Measurements from ENCODE around the gene LTN1.

Gene LTN1

GRCh38 chr21:28991861-28992525 is 684 bp downstream of the LTN1 start:
- peak overlapping the region; percentile 84 for H3K27ac ChIP-seq
- no peak for DNase-seq (ENCODE audit: low read depth, low spot score)

DNA sequence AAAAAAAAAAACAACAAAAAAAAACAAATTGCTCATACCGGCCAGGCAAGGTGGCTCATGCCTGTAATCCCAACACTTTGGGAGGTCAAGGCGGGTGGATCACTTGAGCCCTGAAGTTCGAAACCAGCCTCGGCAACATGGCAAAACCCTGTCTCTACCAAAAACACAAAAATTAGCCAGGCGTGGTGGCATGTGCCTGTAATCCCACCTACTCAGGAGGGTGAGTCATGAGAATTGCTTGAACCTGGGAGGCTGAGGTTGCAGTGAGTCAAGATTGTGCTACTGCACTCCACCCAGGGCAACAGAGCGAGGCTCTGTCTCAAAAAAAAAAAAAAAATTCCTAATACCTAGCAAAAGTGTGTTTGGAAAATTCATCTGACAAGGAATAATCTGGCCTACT is 4.5 kb downstream of the LTN1 start:
- DNase-seq (ENCODE audit: low read depth, low spot score): peak; percentile 26
- H3K27ac ChIP-seq: peak overlapping the region; percentile 64

- no peak for DNase-seq (ENCODE audit: low read depth, low spot score)
- no peak overlapping the region for H3K27ac ChIP-seq
These were observed 6.0 kb downstream of the LTN1 start for GRCh38 chr21:28986677-28987076.

DNA sequence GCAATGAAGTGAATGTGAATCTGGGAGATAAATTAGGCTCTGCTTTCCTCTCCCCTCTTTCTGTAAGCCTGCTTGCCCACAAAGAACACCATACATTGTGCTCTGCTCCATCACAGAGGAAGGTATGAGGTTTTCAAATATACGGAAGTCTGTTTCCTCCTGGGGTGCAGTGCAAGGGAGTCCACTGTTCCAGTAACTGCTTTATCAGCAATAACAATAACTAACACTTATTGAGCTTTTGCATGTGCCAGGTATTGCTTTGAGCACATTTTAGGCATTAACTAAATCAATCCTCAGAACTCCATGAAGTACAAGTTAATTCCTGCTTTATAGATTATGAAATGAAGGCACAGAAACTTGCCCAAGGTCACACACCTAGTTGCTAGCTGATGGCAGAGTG is 10.0 kb downstream of the LTN1 start:
- DNase-seq (ENCODE audit: low read depth, low spot score): no peak
- H3K27ac ChIP-seq: no peak overlapping the region

DNA sequence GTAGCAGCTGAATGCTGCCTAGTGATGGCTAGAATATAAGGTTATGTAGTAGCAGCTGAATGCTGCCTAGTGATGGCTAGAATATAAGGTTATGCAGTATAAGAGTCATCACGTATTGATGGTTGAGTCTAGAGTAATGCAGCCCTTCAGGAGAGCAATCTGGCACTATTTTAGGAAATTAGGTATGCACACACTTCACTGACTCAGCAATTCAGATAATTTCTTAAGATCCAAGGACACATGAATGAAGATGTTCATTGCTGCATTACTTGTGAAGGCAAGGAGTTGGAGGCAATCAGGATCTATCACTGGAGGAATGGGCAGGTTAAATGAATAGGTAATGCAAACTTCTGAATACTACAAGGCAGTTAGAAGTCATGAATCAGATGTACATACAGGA is 13.6 kb downstream of the LTN1 start:
- no peak overlapping the region for H3K27ac ChIP-seq
- no peak for DNase-seq (ENCODE audit: low read depth, low spot score)

DNA sequence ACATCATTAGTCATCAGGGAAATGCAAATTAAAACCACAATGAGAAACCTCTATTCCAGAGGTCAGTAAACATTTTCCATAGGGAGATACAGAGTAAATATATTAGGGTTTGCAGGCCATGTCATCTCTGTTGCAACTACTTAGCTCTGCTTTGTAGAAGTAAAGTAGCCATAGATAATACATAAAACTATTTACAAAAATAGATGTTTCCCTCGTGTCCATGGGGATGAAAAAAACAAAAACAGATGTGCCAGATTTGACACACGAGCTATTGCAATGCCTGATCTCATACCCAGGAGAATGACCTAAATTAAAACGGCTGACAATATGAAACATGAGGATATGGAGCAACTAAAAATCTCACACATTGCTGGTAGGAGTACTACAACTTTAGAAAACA is 17.3 kb downstream of the LTN1 start:
- DNase-seq (ENCODE audit: low read depth, low spot score): no peak
- no peak overlapping the region for H3K27ac ChIP-seq

DNA sequence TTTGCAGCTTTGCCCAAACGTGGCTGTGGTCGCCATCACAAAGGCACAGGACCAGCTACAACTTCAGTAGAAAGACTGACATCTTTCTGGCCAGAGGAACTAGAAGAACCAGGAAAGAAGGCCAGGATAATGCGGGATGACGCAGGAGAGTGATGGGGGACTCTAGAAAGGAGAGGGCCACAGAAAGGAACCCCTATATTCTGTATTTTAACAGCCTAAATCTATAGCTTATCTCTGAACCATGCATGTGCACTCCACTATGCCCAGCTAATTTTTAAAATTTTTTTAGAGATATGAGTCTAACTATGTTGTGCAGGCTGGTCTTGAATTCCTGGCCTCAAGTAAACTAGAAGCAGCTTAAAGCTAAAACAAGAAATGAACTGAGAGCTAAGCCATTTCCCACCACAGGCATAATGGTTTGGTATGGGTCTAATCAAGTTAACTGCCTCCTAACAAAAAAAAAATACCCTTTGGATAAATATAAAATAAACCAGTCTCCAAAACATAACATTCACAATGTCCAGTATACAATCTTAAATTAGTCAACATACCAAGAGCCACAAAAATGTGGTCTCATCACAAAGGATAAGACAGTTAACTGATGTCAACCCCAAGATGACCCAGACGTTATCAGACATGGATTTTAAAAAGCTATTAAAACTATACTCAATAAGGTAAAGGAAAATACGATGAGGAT is 18.0 kb downstream of the LTN1 start:
- no peak overlapping the region for H3K27ac ChIP-seq
- DNase-seq (ENCODE audit: low read depth, low spot score): no peak

DNA sequence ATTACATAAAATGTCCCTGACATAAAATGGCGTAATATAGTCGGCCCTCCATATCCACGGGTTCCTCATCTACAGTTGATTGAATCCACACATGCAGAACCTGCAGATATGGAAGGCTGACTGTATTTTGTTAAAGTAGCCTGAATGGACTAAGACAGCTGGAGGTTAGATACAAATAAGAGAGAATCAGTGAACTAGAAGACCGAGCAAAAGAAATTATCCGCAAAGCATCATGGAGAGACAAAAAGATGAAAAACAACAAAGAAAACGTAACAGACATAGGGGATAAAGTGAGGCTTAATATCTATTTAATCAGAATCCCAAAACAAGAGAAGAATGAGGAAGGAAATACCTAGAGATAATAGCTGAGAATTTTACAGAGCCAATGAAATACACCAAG is 20.3 kb downstream of the LTN1 start:
- no peak overlapping the region for H3K27ac ChIP-seq
- DNase-seq (ENCODE audit: low read depth, low spot score): no peak

GRCh38 chr21:28971171-28971570 is 21.5 kb downstream of the LTN1 start:
- DNase-seq (ENCODE audit: low read depth, low spot score): no peak
- H3K27ac ChIP-seq: no peak overlapping the region

DNA sequence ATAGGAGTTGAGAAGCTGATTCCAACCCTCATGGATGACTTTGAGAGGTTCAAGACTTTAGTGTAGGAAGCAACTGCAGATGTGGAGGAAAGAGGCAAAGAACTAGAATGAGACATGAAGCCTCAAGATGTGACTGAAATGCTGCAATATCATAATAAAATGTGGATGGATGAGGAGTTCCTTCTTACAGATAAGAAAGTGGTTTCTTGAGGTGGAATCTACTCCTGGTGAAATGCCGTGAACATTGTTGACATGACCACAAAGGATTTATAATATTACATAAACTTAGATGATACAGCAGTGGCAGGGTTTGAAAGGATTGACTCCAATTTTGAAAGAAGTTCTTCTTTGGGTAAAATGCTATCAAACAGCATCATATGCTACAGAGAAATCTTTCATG is 28.8 kb downstream of the LTN1 start:
- no peak overlapping the region for H3K27ac ChIP-seq
- no peak for DNase-seq (ENCODE audit: low read depth, low spot score)

DNA sequence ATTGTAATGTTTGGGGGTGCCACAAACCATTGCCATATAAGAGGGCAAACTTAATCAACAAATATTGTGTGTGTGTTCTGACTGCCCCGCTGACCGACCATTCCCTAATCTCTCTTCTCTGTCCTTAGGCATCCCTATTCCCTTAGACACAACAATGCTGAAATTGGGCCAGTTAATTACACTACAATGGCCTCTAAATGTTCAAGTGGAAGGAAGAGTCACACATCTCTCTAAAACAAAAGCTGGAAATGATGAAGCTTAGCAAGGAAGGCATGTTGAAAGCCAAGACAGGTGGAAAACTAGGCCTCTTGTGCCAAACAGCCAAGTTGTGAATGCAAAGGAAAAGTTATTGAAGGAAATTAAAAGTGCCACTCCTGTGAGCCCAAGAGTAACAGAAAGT is 30.2 kb downstream of the LTN1 start:
- DNase-seq (ENCODE audit: low read depth, low spot score): no peak
- H3K27ac ChIP-seq: no peak overlapping the region

DNA sequence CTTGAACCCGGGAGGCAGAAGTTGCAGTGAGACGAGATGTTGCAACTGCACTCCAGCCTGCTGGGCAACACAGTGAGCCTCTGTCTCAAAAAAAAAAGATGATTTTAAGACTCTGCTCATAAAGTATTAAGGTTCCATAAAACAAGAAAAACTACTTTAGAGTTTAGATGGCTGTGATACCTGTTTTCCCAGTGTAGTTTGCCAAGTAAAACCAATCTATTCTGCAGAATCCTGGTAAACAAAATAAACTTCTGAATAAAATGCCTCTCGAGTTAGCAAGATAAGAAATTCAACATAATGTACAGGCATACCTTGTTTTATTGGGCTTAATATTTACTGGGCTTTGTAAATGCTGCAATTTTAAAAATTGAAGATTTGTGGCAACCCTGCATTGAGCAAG is 30.8 kb downstream of the LTN1 start:
- no peak for DNase-seq (ENCODE audit: low read depth, low spot score)

GRCh38 chr21:28960245-28960644 is 32.4 kb downstream of the LTN1 start:
- H3K27ac ChIP-seq: no peak overlapping the region
- no peak for DNase-seq (ENCODE audit: low read depth, low spot score)

More for the DNA sequence above, 30.8 kb downstream of the LTN1 start:
- H3K27ac ChIP-seq: no peak overlapping the region

DNA sequence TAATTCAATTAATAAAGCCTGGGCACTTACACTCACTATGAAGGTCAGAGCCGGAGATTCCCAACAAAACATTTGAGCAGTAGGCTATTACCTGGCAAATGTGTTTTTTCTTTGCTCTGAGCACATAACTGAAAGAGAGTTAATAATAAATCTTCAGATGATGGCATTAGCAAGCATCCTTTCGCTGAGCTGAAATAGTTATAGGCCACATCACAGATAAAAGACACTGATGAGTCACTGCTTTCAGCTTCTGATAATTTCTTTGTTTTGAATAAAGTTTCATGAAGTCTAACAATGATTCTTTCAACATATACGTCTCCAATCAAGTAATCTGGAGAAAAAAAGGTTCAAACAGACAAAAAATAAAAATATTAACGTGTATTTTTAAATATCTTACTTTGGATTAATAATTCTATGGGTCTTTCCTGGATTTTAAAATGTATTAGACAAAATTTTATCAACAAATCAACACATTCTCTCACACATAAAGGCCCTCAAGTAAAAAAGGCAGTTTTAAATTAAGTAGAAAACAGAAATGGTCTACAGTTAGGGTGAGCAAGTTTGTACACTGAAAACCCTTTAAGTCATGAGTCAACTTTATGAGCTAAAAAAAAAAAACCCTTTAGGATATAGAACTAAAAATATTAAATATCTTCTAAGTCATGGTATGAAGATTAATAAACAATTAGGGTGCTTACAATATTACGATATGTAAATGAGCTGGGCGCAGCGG is 33.1 kb downstream of the LTN1 start:
- no peak for DNase-seq (ENCODE audit: low read depth, low spot score)
- peak overlapping the region; percentile 28 for H3K27ac ChIP-seq

GRCh38 chr21:28953247-28953646 is 39.4 kb downstream of the LTN1 start:
- DNase-seq (ENCODE audit: low read depth, low spot score): no peak
- H3K27ac ChIP-seq: no peak overlapping the region

GRCh38 chr21:28952686-28953085 is 40.0 kb downstream of the LTN1 start:
- DNase-seq (ENCODE audit: low read depth, low spot score): no peak
- H3K27ac ChIP-seq: no peak overlapping the region

GRCh38 chr21:28949318-28949717 is 43.4 kb downstream of the LTN1 start:
- no peak for DNase-seq (ENCODE audit: low read depth, low spot score)
- H3K27ac ChIP-seq: no peak overlapping the region

DNA sequence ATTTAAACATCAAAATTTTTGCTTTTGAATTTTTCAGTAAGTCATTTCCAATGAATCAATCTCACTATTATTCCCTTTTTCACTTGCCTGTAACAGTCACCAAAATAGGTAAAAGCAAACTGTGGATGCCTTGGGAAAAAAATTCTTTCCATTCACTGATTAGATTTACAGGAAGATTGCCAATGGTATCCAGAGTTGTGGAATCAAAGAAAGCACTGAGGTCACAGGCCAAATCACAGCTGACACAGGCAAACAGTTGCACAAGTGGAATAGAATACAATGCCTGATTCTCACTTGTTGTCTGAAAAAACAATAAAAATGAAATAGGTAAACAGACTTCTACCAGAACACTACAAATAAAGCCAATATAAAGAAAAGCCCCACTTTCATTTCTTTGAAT is 48.4 kb downstream of the LTN1 start:
- DNase-seq (ENCODE audit: low read depth, low spot score): no peak
- no peak overlapping the region for H3K27ac ChIP-seq

GRCh38 chr21:28943631-28944030 is 49.0 kb downstream of the LTN1 start:
- H3K27ac ChIP-seq: no peak overlapping the region
- no peak for DNase-seq (ENCODE audit: low read depth, low spot score)

GRCh38 chr21:28938726-28939125 is 54.0 kb downstream of the LTN1 start:
- DNase-seq (ENCODE audit: low read depth, low spot score): no peak
- H3K27ac ChIP-seq: no peak overlapping the region

GRCh38 chr21:28937737-28938136 is 54.9 kb downstream of the LTN1 start:
- no peak for DNase-seq (ENCODE audit: low read depth, low spot score)

More at GRCh38 chr21:28937737-28938136, 54.9 kb downstream of the LTN1 start:
- H3K27ac ChIP-seq: no peak overlapping the region
